Keratinocyte (primary cell): ENCODE results near the gene LITAFD. TPM values are rescaled to one million over a fixed set of nuclear protein-coding genes. Genes with fewer than 3 reads are reported as not detected.
"Not testable (repeated sequence)": the region's sequence is repeated elsewhere in the genome, so short reads cannot be mapped to it uniquely, and the experiment has no call there.

Experiments used
- DNase-seq: peaks from one replicate; pipeline ENCODE4 v3.0.0-alpha.2; 2011; ENCODE audit warnings: low read depth, missing footprints, low spot score
- FAIRE-seq: peaks from 2 replicates; lab custom pipeline; 2011; peaks lifted over from hg19 to GRCh38; lab: Jason Lieb, UNC
- H2AFZ ChIP-seq: 2 replicates; pipeline ENCODE4 v1.6.0; 2012; ENCODE audit warnings: low read length, control low read depth, inconsistent platforms; ENCODE audit not compliant: control insufficient read depth
- H3K27ac ChIP-seq: 2 replicates; pipeline ENCODE4 v1.5.1; 2011; ENCODE audit warnings: low read length; ENCODE audit not compliant: control insufficient read depth, insufficient read depth
- H3K27me3 ChIP-seq: 3 replicates; pipeline ENCODE4 v1.6.0; 2011; ENCODE audit warnings: low read length; ENCODE audit not compliant: control insufficient read depth, insufficient read depth; ENCODE audit errors: extremely low read depth
- H3K36me3 ChIP-seq, 2 experiments: 2 replicates in 1 of 2; 3 replicates in 1 of 2; pipeline ENCODE4 v1.5.1; 2011; ENCODE audit warnings: low read length in 2 of 2, mild to moderate bottlenecking in 1 of 2; ENCODE audit not compliant: control insufficient read depth in 2 of 2, insufficient read depth in 2 of 2; ENCODE audit errors: extremely low read depth in 1 of 2
- H3K4me1 ChIP-seq: 3 replicates; pipeline ENCODE4 v1.5.1; 2011; ENCODE audit warnings: low read length; ENCODE audit not compliant: control insufficient read depth, insufficient read depth; ENCODE audit errors: extremely low read depth
- H3K4me2 ChIP-seq: 3 replicates; pipeline ENCODE4 v1.6.0; 2011; ENCODE audit warnings: low read depth, low read length; ENCODE audit not compliant: control insufficient read depth, insufficient read depth; ENCODE audit errors: extremely low read depth
- H3K4me3 ChIP-seq, 3 experiments: fragments of 200-600 bp in 1 of 3; sonication (generic) in 1 of 3; 2 replicates in 2 of 3; 3 replicates in 1 of 3; pipeline ENCODE4 v1.5.1; 2011 to 2016; ENCODE audit warnings: low read length in 3 of 3, mild to moderate bottlenecking in 3 of 3, control low read depth in 2 of 3, inconsistent platforms in 1 of 3, low read depth in 1 of 3, mixed read lengths in 1 of 3, mixed run types in 1 of 3, moderate library complexity in 1 of 3; ENCODE audit not compliant: control insufficient read depth in 2 of 3, insufficient read depth in 2 of 3; ENCODE audit errors: extremely low read depth in 1 of 3
- H3K79me2 ChIP-seq: 2 replicates; pipeline ENCODE4 v1.6.0; 2012; ENCODE audit warnings: low read length; ENCODE audit not compliant: control insufficient read depth, insufficient read depth
- H3K9ac ChIP-seq: 3 replicates; pipeline ENCODE4 v1.6.0; 2011; ENCODE audit warnings: low read length; ENCODE audit not compliant: control insufficient read depth, insufficient read depth; ENCODE audit errors: extremely low read depth
- H3K9me1 ChIP-seq: 3 replicates; pipeline ENCODE4 v1.6.0; 2011; ENCODE audit warnings: low read length; ENCODE audit not compliant: control insufficient read depth, insufficient read depth; ENCODE audit errors: extremely low read depth
- H3K9me3 ChIP-seq: 2 replicates; pipeline ENCODE4 v1.5.1; 2012; ENCODE audit warnings: low read depth, low read length; ENCODE audit not compliant: control insufficient read depth
- H4K20me1 ChIP-seq: 3 replicates; pipeline ENCODE4 v1.6.0; 2011; ENCODE audit warnings: low read length; ENCODE audit not compliant: control insufficient read depth, insufficient read depth; ENCODE audit errors: extremely low read depth
- CTCF ChIP-seq, 3 experiments: IDR thresholded peaks in 1 of 3; conservative IDR thresholded peaks in 1 of 3; optimal IDR thresholded peaks in 1 of 3; 2 replicates in 2 of 3; 3 replicates in 1 of 3; pipeline versions ENCODE3 to v1.5.1; 2011; ENCODE audit warnings: low read length in 3 of 3, mild to moderate bottlenecking in 3 of 3, moderate library complexity in 2 of 3, control low read depth in 1 of 3, inconsistent platforms in 1 of 3; ENCODE audit not compliant: insufficient read depth in 2 of 3; ENCODE audit errors: extremely low read depth in 1 of 3
- EZH2 ChIP-seq: IDR thresholded peaks from one replicate; pipeline ENCODE4 v1.6.1; 2012; ENCODE audit warnings: inconsistent platforms, mild to moderate bottlenecking, low read length, moderate library complexity
- dilution Hi-C: fragments of 300-500 bp; cut with MboI; formaldehyde crosslinking; loops from one replicate; pipeline ENCODE4 v1.7.0; 2020; ENCODE audit warnings: low sequenced_read_pairs; ENCODE audit not compliant: extremely low pct_ligation_motif_present
- polyA plus RNA-seq, 5 experiments: library from polyadenylated mRNA; depleted of rRNA in 3 of 5; stranded (reverse) in 3 of 5; stranded (forward) in 1 of 5; unstranded in 1 of 5; fragments of >200 nt; gene quantifications; 1 replicate in 1 of 5; 2 replicates in 3 of 5; 3 replicates in 1 of 5; pipeline versions ENCODE4 v1.2.1 to v1.2.3, GENCODE V29; 2011 to 2012; ENCODE audit warnings: missing spikeins in 2 of 5, low read depth in 1 of 5, low replicate concordance in 1 of 5

The LITAFD gene
- polyA plus RNA-seq, 1 donor (not counting 4 experiments of a cell fraction or from before 2014, with no cell fraction given): not detected

- H3K9ac ChIP-seq: no peak overlapping the region
- H3K9me3 ChIP-seq: no peaks in the 10 kb centered on the region
- dilution Hi-C loops: no loop called here
- no peaks in the 10 kb centered on the region for H3K9me1 ChIP-seq
- no peak for TF ChIP-seq CTCF (optimal IDR thresholded peaks at IDR 0.05 in 1 of 3, IDR thresholded peaks at IDR 0.05 in 1 of 3, conservative IDR thresholded peaks at IDR 0.05 in 1 of 3; ENCODE audit: extremely low read depth in 1 of 3, insufficient read depth in 2 of 3, low read length in 3 of 3)
- TF ChIP-seq EZH2: no peak
- DNase-seq: no peak
- no peaks in the 10 kb centered on the region for H3K36me3 ChIP-seq
- H4K20me1 ChIP-seq: no peaks in the 10 kb centered on the region
- H3K27ac ChIP-seq: no peak overlapping the region
- peaks cover 14% of the 10 kb centered on the region for H3K4me1 ChIP-seq
- H3K27me3 ChIP-seq: no peaks in the 10 kb centered on the region
- no peak overlapping the region for H2AFZ ChIP-seq
- peaks cover 10% of the 10 kb centered on the region for H3K79me2 ChIP-seq
- H3K4me2 ChIP-seq: no peak overlapping the region
- no peak overlapping the region for H3K4me3 ChIP-seq
- FAIRE-seq: no peak
Observed at GRCh38 chr16:8872071-8872470, 10.1 kb upstream of the LITAFD start.

- Histone ChIP-seq H4K20me1 (no peaks in the 10 kb centered on the region), H3K27me3 (no peaks in the 10 kb centered on the region), H2AFZ (no peak overlapping the region), H3K36me3 (no peaks in the 10 kb centered on the region), H3K4me1 (peaks cover 16% of the 10 kb centered on the region), H3K4me3 (no peak overlapping the region), H3K9ac (no peak overlapping the region), H3K4me2 (no peak overlapping the region), H3K9me3 (no peaks in the 10 kb centered on the region), H3K27ac (no peak overlapping the region), H3K9me1 (no peaks in the 10 kb centered on the region), H3K79me2 (no peaks in the 10 kb centered on the region)
- no peak for FAIRE-seq
- DNase-seq: no peak
- dilution Hi-C loops: no loop called here
- TF ChIP-seq EZH2: no peak
- peak in 1 of 3 experiments; percentile 22 for TF ChIP-seq CTCF (optimal IDR thresholded peaks at IDR 0.05 in 1 of 3, IDR thresholded peaks at IDR 0.05 in 1 of 3, conservative IDR thresholded peaks at IDR 0.05 in 1 of 3; ENCODE audit: extremely low read depth in 1 of 3, insufficient read depth in 2 of 3, low read length in 3 of 3)
Observed at GRCh38 chr16:8872967-8873865, 8.9 kb upstream of the LITAFD start.

GRCh38 chr16:8873866-8874195 is 8.3 kb upstream of the LITAFD start:
- H3K27me3 ChIP-seq, dilution Hi-C loops, H3K9ac ChIP-seq, DNase-seq, H3K27ac ChIP-seq, H3K79me2 ChIP-seq, H3K4me2 ChIP-seq, H3K4me3 ChIP-seq, H4K20me1 ChIP-seq, H2AFZ ChIP-seq, H3K9me1 ChIP-seq, H3K9me3 ChIP-seq, H3K36me3 ChIP-seq, FAIRE-seq: not testable (repeated sequence)
- peaks cover 22% of the 10 kb centered on the region for H3K4me1 ChIP-seq
